DOHH2 (cell line): ENCODE data around the gene HAO2.
"Not testable (repeated sequence)": the region's sequence is repeated elsewhere in the genome, so short reads cannot be mapped to it uniquely, and the experiment has no call there.

Source experiments
- H3F3A ChIP-seq: fragments of 200-600 bp; sonication (generic), shearing (Covaris generic); 2 replicates; pipeline ENCODE4 v1.6.0; 2016; ENCODE audit warnings: antibody characterized with exemption, mild to moderate bottlenecking; ENCODE audit not compliant: control insufficient read depth, insufficient read depth
- H3K27ac ChIP-seq: fragments of 200-600 bp; sonication (generic); 2 replicates; pipeline ENCODE4 v1.5.1; 2014; ENCODE audit warnings: low read depth, mild to moderate bottlenecking, low read length, moderate library complexity
- H3K27me3 ChIP-seq: fragments of 200-600 bp; sonication (generic); 2 replicates; pipeline ENCODE4 v1.6.1; 2014; ENCODE audit warnings: mild to moderate bottlenecking, low read length, mixed read lengths; ENCODE audit not compliant: control insufficient read depth
- H3K36me3 ChIP-seq: fragments of 200-600 bp; sonication (generic); 2 replicates; pipeline ENCODE4 v1.6.1; 2014; ENCODE audit warnings: mild to moderate bottlenecking, low read length, moderate library complexity, mixed read lengths; ENCODE audit not compliant: control insufficient read depth
- H3K4me1 ChIP-seq: fragments of 200-600 bp; sonication (generic); 2 replicates; pipeline ENCODE4 v1.6.1; 2014; ENCODE audit warnings: mild to moderate bottlenecking, low read length, mixed read lengths; ENCODE audit not compliant: control insufficient read depth
- H3K4me2 ChIP-seq: fragments of 200-600 bp; sonication (generic); 2 replicates; pipeline ENCODE4 v1.6.0; 2014; ENCODE audit warnings: mild to moderate bottlenecking, low read length, moderate library complexity
- H3K4me3 ChIP-seq: fragments of 200-600 bp; sonication (generic); 2 replicates; pipeline ENCODE4 v1.5.1; 2014; ENCODE audit warnings: mild to moderate bottlenecking, low read length, mixed read lengths
- H3K79me2 ChIP-seq: fragments of 200-600 bp; sonication (generic); 2 replicates; pipeline ENCODE4 v1.6.1; 2014; ENCODE audit warnings: mild to moderate bottlenecking, low read length, mixed read lengths; ENCODE audit not compliant: control insufficient read depth
- H3K9me2 ChIP-seq: fragments of 200-600 bp; sonication (generic); replicated peaks from 2 replicates; pipeline ENCODE4 v1.6.1; 2014; ENCODE audit warnings: mild to moderate bottlenecking, low read length, mixed read lengths; ENCODE audit not compliant: control insufficient read depth
- H3K9me3 ChIP-seq: fragments of 200-600 bp; sonication (generic); 2 replicates; pipeline ENCODE4 v1.6.1; 2014; ENCODE audit warnings: antibody characterized with exemption, low read length, mixed read lengths; ENCODE audit not compliant: control insufficient read depth, insufficient read depth
- H4K20me1 ChIP-seq: fragments of 200-600 bp; sonication (generic); 2 replicates; pipeline ENCODE4 v1.6.0; 2014; ENCODE audit warnings: low read depth, mild to moderate bottlenecking, antibody characterized with exemption, low read length, moderate library complexity; ENCODE audit not compliant: control insufficient read depth, insufficient read depth
- EZH2phosphoT487 ChIP-seq: fragments of 200-600 bp; sonication (generic); IDR thresholded peaks from 2 replicates; pipeline ENCODE4 v1.6.1; 2017; ENCODE audit warnings: borderline replicate concordance, mild to moderate bottlenecking, antibody characterized with exemption, low read length, moderate library complexity, mixed read lengths
- TF ChIP-seq, protein P1 (sequence below): fragments of 200-600 bp; sonication (generic); IDR thresholded peaks from one replicate; pipeline ENCODE4 v1.5.1; 2014; ENCODE audit warnings: antibody characterized with exemption, mild to moderate bottlenecking, low read depth, low read length; ENCODE audit not compliant: poor library complexity, severe bottlenecking

HAO2 gene

DNA sequence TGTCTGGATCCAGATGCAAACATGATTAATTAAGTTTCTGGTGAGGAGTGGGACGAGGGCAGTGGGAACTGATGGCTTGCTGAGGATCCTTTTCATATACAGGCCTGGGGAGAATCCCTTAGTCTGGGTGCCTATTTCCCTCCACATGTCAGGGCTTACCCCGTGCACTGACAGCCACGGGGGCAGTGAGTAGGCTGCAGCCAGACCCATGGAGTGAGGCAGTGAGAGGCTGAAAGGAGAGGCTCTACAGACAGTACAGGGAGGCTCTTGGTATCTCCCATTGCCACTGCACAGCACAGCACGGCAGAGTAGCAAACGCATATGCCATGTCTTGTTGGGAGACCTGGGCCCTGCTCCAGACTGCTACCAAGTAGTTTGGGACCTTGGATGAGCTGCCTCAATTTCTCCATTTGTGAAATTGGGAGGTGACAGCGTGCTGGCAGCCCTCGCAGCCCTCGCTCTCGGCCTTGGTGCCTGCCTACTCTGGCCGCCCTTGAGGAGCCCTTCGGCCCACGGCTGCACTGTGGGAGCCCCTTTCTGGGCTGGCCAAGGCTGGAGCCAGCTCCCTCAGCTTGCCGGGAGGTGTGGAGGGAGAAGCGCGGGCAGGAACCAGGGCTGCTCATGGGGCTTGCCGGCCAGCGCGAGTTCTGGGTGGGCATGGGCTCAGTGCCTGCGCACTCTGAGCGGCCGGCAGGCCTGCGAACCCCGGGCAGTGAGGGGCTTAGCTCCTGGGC, 35.3 kb upstream of the HAO2 start:
- no peak for TF ChIP-seq EZH2phosphoT487
- TF ChIP-seq, protein P1, sequence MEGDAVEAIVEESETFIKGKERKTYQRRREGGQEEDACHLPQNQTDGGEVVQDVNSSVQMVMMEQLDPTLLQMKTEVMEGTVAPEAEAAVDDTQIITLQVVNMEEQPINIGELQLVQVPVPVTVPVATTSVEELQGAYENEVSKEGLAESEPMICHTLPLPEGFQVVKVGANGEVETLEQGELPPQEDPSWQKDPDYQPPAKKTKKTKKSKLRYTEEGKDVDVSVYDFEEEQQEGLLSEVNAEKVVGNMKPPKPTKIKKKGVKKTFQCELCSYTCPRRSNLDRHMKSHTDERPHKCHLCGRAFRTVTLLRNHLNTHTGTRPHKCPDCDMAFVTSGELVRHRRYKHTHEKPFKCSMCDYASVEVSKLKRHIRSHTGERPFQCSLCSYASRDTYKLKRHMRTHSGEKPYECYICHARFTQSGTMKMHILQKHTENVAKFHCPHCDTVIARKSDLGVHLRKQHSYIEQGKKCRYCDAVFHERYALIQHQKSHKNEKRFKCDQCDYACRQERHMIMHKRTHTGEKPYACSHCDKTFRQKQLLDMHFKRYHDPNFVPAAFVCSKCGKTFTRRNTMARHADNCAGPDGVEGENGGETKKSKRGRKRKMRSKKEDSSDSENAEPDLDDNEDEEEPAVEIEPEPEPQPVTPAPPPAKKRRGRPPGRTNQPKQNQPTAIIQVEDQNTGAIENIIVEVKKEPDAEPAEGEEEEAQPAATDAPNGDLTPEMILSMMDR: no peak
- H3K4me1 ChIP-seq: no peaks in the 10 kb centered on the region
- no peaks in the 10 kb centered on the region for H3K27me3 ChIP-seq
- H3K36me3 ChIP-seq: no peaks in the 10 kb centered on the region
- H3K27ac ChIP-seq: no peak overlapping the region
- H3F3A ChIP-seq: no peaks in the 10 kb centered on the region
- no peaks in the 10 kb centered on the region for H3K79me2 ChIP-seq
- H3K4me2 ChIP-seq: no peak overlapping the region
- H3K4me3 ChIP-seq: no peak overlapping the region
- no peaks in the 10 kb centered on the region for H3K9me3 ChIP-seq
- H3K9me2 ChIP-seq: no peaks in the 10 kb centered on the region
- no peaks in the 10 kb centered on the region for H4K20me1 ChIP-seq

DNA sequence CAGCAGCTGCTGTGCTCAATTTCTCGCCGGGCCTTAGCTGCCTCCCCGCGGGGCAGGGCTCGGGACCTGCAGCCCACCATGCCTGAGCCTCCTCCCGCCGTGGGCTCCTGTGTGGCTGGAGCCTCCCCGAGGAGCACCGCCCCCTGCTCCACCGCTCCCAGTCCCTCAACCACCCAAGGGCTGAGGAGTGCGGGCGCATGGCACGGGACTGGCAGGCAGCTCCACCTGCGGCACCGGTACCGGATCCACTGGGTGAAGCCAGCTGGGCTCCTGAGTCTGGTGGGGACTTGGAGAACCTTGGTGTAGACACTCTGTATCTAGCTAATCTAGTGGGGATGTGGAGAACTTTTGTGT, 34.7 kb upstream of the HAO2 start:
- not testable (repeated sequence) for H3K36me3 ChIP-seq, H3K9me3 ChIP-seq, H4K20me1 ChIP-seq, H3K4me3 ChIP-seq, H3K4me1 ChIP-seq, H3K79me2 ChIP-seq, H3K4me2 ChIP-seq, H3K9me2 ChIP-seq, H3K27ac ChIP-seq, H3F3A ChIP-seq, H3K27me3 ChIP-seq

DNA sequence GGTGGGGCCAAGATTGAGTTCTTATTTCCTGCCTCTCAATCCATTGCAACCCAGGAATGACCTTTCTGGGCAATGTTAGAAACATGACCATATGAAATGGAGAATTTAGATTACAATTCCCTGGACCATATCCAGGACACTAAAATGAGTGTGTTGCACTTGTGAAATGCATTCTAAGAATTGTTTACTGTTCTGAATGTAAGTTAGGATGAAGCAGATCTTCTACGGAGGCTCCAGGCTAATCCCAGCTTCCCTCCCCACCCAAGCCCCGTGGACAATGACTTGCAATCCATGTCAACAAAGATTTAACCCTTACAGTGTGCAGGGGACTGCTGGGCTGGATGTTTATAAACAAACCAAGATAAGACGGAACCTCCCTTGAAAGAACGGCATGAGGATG, 31.7 kb upstream of the HAO2 start:
- H3K9me3 ChIP-seq: no peaks in the 10 kb centered on the region
- no peaks in the 10 kb centered on the region for H3K79me2 ChIP-seq
- TF ChIP-seq, protein P1: no peak
- TF ChIP-seq EZH2phosphoT487: no peak
- no peaks in the 10 kb centered on the region for H3K9me2 ChIP-seq
- H3K4me2 ChIP-seq: no peak overlapping the region
- no peaks in the 10 kb centered on the region for H3K36me3 ChIP-seq
- H3K4me1 ChIP-seq: no peaks in the 10 kb centered on the region
- H3K4me3 ChIP-seq: no peak overlapping the region
- H3F3A ChIP-seq: no peaks in the 10 kb centered on the region
- H4K20me1 ChIP-seq: no peaks in the 10 kb centered on the region
- no peak overlapping the region for H3K27ac ChIP-seq
- H3K27me3 ChIP-seq: no peaks in the 10 kb centered on the region

DNA sequence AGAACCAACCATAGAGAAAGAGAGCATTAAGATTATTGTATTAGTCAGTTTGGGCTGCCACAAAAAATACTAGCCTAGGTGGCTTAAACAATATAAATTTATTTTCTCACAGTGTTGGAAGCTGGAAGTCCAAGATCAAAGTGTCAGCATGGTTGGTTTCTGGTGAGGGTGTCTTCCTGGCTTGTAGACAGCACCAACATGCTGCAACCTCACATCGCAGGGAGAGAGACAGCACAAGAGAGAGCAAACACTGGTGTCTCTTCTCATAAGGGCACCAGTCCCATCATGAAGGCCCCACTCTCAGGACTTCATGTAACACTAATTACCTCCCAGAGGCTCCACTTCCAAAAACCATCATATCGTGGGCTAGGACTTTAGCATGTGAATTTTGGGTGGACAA, 30.6 kb upstream of the HAO2 start:
- no peak for TF ChIP-seq EZH2phosphoT487
- TF ChIP-seq, protein P1: no peak

More for the DNA sequence above, 30.6 kb upstream of the HAO2 start:
- Histone ChIP-seq H3K9me2 (no peaks in the 10 kb centered on the region), H3K27me3 (no peaks in the 10 kb centered on the region), H3K4me3 (no peak overlapping the region), H3K4me1 (no peaks in the 10 kb centered on the region), H3F3A (no peaks in the 10 kb centered on the region), H3K36me3 (no peaks in the 10 kb centered on the region), H4K20me1 (no peaks in the 10 kb centered on the region), H3K4me2 (no peak overlapping the region), H3K9me3 (no peaks in the 10 kb centered on the region), H3K79me2 (no peaks in the 10 kb centered on the region), H3K27ac (no peak overlapping the region)
